Neural cell (in vitro differentiated cells): ENCODE data around the gene UBALD1. TPM values are rescaled to one million over a fixed set of nuclear protein-coding genes. Genes with fewer than 3 reads are reported as not detected.

Source experiments
- H2AFZ ChIP-seq: fragments of 200-600, 300-800 bp; sonication (generic), shearing (Covaris generic); 2 replicates; pipeline ENCODE4 v1.6.0; 2014; ENCODE audit warnings: low read depth, mild to moderate bottlenecking, antibody characterized with exemption, low read length, moderate library complexity
- H3F3A ChIP-seq: fragments of 200-600 bp; shearing (Covaris generic); 2 replicates; pipeline ENCODE4 v1.6.1; 2016; ENCODE audit warnings: mild to moderate bottlenecking, moderate library complexity, mixed read lengths, antibody characterized with exemption, low read length; ENCODE audit not compliant: insufficient read depth, poor library complexity, severe bottlenecking
- H3K27ac ChIP-seq: fragments of 200-600, 300-800 bp; sonication (generic), shearing (Covaris generic); 2 replicates; pipeline ENCODE4 v1.5.1; 2014; ENCODE audit warnings: mild to moderate bottlenecking, low read length, moderate library complexity
- H3K27me3 ChIP-seq: fragments of 300-800, 200-600 bp; sonication (generic), shearing (Covaris generic); 2 replicates; pipeline ENCODE4 v1.6.0; 2014; ENCODE audit warnings: mild to moderate bottlenecking, low read depth, low read length, moderate library complexity; ENCODE audit not compliant: insufficient read depth
- H3K36me3 ChIP-seq: fragments of 300-800, 200-600 bp; sonication (generic), shearing (Covaris generic); 2 replicates; pipeline ENCODE4 v1.5.1; 2014; ENCODE audit warnings: mild to moderate bottlenecking, antibody characterized with exemption, low read length, moderate library complexity; ENCODE audit not compliant: insufficient read depth
- H3K4me2 ChIP-seq: fragments of 300-800, 200-600 bp; sonication (generic), shearing (Covaris generic); 2 replicates; pipeline ENCODE4 v1.6.0; 2014; ENCODE audit warnings: mild to moderate bottlenecking, low read length
- H3K4me3 ChIP-seq: fragments of 300-800, 200-600 bp; sonication (generic), shearing (Covaris generic); 2 replicates; pipeline ENCODE4 v1.5.1; 2014; ENCODE audit warnings: mild to moderate bottlenecking, low read length, moderate library complexity
- H3K79me2 ChIP-seq: fragments of 200-600 bp; shearing (Covaris generic); replicated peaks from 2 replicates; pipeline ENCODE4 v1.6.0; 2014; ENCODE audit warnings: mild to moderate bottlenecking, low read length, moderate library complexity; ENCODE audit not compliant: insufficient read depth
- H3K9ac ChIP-seq: fragments of 300-800, 200-600 bp; sonication (generic), shearing (Covaris generic); 2 replicates; pipeline ENCODE4 v1.6.1; 2016; ENCODE audit warnings: mild to moderate bottlenecking, low read length, mixed read lengths
- H3K9me2 ChIP-seq: fragments of 200-600 bp; shearing (Covaris generic); 2 replicates; pipeline ENCODE4 v1.6.1; 2016; ENCODE audit warnings: mild to moderate bottlenecking, low read length, mixed read lengths; ENCODE audit not compliant: insufficient read depth
- H3K9me3 ChIP-seq: fragments of 200-600, 300-800 bp; sonication (generic), shearing (Covaris generic); 2 replicates; pipeline ENCODE4 v1.6.1; 2016; ENCODE audit warnings: mild to moderate bottlenecking, mixed run types, low read length, moderate library complexity, mixed read lengths
- H4K20me1 ChIP-seq: fragments of 200-600 bp; shearing (Covaris generic); 2 replicates; pipeline ENCODE4 v1.6.1; 2016; ENCODE audit warnings: mild to moderate bottlenecking, mixed run types; ENCODE audit not compliant: insufficient read depth
- CTCF ChIP-seq: fragments of 450-650 bp; IDR thresholded peaks from 2 replicates; pipeline ENCODE4 v1.5.1; 2014; ENCODE audit warnings: antibody characterized with exemption, mild to moderate bottlenecking, moderate library complexity; ENCODE audit not compliant: poor library complexity, severe bottlenecking
- EP300 ChIP-seq: fragments of 450-650 bp; conservative IDR thresholded peaks from 2 replicates; pipeline ENCODE4 v1.6.1; 2014; ENCODE audit warnings: antibody characterized with exemption, mild to moderate bottlenecking, moderate library complexity; ENCODE audit not compliant: poor library complexity, severe bottlenecking
- EZH2 ChIP-seq: fragments of 200-600, 300-800 bp; shearing (Covaris generic), sonication (generic); IDR thresholded peaks from 2 replicates; pipeline ENCODE4 v1.6.1; 2014; ENCODE audit warnings: antibody characterized with exemption, low read length, borderline replicate concordance, mild to moderate bottlenecking; ENCODE audit not compliant: insufficient read depth, poor library complexity, severe bottlenecking
- MXI1 ChIP-seq: fragments of 450-650 bp; conservative IDR thresholded peaks from 2 replicates; pipeline ENCODE4 v1.6.1; 2014; ENCODE audit warnings: antibody characterized with exemption, mild to moderate bottlenecking; ENCODE audit not compliant: poor library complexity, severe bottlenecking
- POLR2AphosphoS5 ChIP-seq: IDR thresholded peaks from 2 replicates; pipeline ENCODE4 v1.6.1; 2012
- RAD21 ChIP-seq: fragments of 450-650 bp; conservative IDR thresholded peaks from 2 replicates; pipeline ENCODE4 v1.6.1; 2014; ENCODE audit warnings: antibody characterized with exemption, mild to moderate bottlenecking, moderate library complexity
- REST ChIP-seq: IDR thresholded peaks from 2 replicates; pipeline ENCODE4 v1.6.1; 2012; ENCODE audit warnings: borderline replicate concordance
- SMC3 ChIP-seq: fragments of 450-650 bp; conservative IDR thresholded peaks from 2 replicates; pipeline ENCODE4 v1.6.1; 2014; ENCODE audit warnings: antibody characterized with exemption, mild to moderate bottlenecking, moderate library complexity; ENCODE audit not compliant: poor library complexity
- TAF1 ChIP-seq: IDR thresholded peaks from 2 replicates; pipeline ENCODE4 v1.6.1; 2012; ENCODE audit warnings: low read depth
- polyA plus RNA-seq: library from polyadenylated mRNA; depleted of rRNA; stranded (reverse); fragments of >200 nt; gene quantifications from 2 replicates; pipeline ENCODE4 v1.2.3, GENCODE V29; 2014

Gene UBALD1
- polyA plus RNA-seq, 1 donor from 2014 or later = 3.3 TPM

GRCh38 chr16:4647644-4647980 lies 32.9 kb upstream of the UBALD1 start:
- Histone ChIP-seq H3F3A (no peaks in the 10 kb centered on the region), H3K79me2 (peaks cover 26% of the 10 kb centered on the region), H3K9me3 (no peaks in the 10 kb centered on the region), H3K4me3 (no peak overlapping the region), H3K27ac (no peak overlapping the region), H3K27me3 (no peaks in the 10 kb centered on the region), H3K4me2 (no peak overlapping the region), H4K20me1 (no peaks in the 10 kb centered on the region), H3K36me3 (peaks cover 11% of the 10 kb centered on the region), H3K9me2 (no peaks in the 10 kb centered on the region), H3K9ac (no peak overlapping the region), H2AFZ (no peak overlapping the region)
- TF ChIP-seq TAF1 (no peak), SMC3 (no peak), EZH2 (no peak), REST (no peak), MXI1 (no peak), RAD21 (no peak), POLR2AphosphoS5 (no peak)

- peaks cover 11% of the 10 kb centered on the region for H3K36me3 ChIP-seq
- peaks cover 26% of the 10 kb centered on the region for H3K79me2 ChIP-seq
- H2AFZ ChIP-seq = no peak overlapping the region
These were observed 32.3 kb upstream of the UBALD1 start for GRCh38 chr16:4646773-4647643.

More at GRCh38 chr16:4646773-4647643, 32.3 kb upstream of the UBALD1 start:
- no peaks in the 10 kb centered on the region for H3K9me2 ChIP-seq
- H3K27me3 ChIP-seq = no peaks in the 10 kb centered on the region
- no peak overlapping the region for H3K27ac ChIP-seq
- H3F3A ChIP-seq = no peaks in the 10 kb centered on the region
- H3K4me2 ChIP-seq = no peak overlapping the region
- no peak overlapping the region for H3K4me3 ChIP-seq
- TF ChIP-seq SMC3 (no peak), CTCF (no peak), MXI1 (no peak), EP300 (no peak), TAF1 (no peak), POLR2AphosphoS5 (no peak), RAD21 (no peak), REST (no peak)
- no peaks in the 10 kb centered on the region for H4K20me1 ChIP-seq
- H3K9ac ChIP-seq = no peak overlapping the region
- no peaks in the 10 kb centered on the region for H3K9me3 ChIP-seq
